GM23338 (cell line): ENCODE results near the gene SMTNL2. TPM values are rescaled to one million over a fixed set of nuclear protein-coding genes. Genes with fewer than 3 reads are reported as not detected.

Source experiments
- ATAC-seq: fragments of 200-7000 bp; cut with Tn5 transposase; 3 replicates; pipeline ENCODE4 v1.9.1; 2020
- DNase-seq: peaks from one replicate; pipeline ENCODE4 v3.0.0-alpha.2; 2015; ENCODE audit warnings: low spot score
- H2AFZ ChIP-seq: fragments of 200-600 bp; sonication (generic); 2 replicates; pipeline ENCODE4 v1.8.0; 2016; ENCODE audit warnings: antibody characterized with exemption, mild to moderate bottlenecking, moderate library complexity
- H3F3A ChIP-seq: fragments of 200-600 bp; sonication (generic); replicated peaks from 2 replicates; pipeline ENCODE4 v1.8.0; 2017; ENCODE audit warnings: antibody characterized with exemption, mixed run types, low read depth
- H3K27ac ChIP-seq: fragments of 200-600 bp; sonication (generic); 2 replicates; pipeline ENCODE4 v1.6.1; 2016; ENCODE audit warnings: low read depth
- H3K27me3 ChIP-seq: fragments of 200-600 bp; sonication (generic); 2 replicates; pipeline ENCODE4 v1.8.0; 2016; ENCODE audit warnings: mild to moderate bottlenecking, mixed run types, moderate library complexity; ENCODE audit not compliant: insufficient read depth
- H3K36me3 ChIP-seq: fragments of 200-600 bp; sonication (generic); 2 replicates; pipeline ENCODE4 v1.8.0; 2016; ENCODE audit warnings: mild to moderate bottlenecking; ENCODE audit not compliant: insufficient read depth
- H3K4me1 ChIP-seq: fragments of 200-600 bp; sonication (generic); 2 replicates; pipeline ENCODE4 v1.8.0; 2016; ENCODE audit warnings: mild to moderate bottlenecking, moderate library complexity; ENCODE audit not compliant: insufficient read depth
- H3K4me2 ChIP-seq: fragments of 200-600 bp; sonication (generic); 2 replicates; pipeline ENCODE4 v1.7.1; 2017; ENCODE audit warnings: mixed run types
- H3K4me3 ChIP-seq: fragments of 200-600 bp; sonication (generic); 2 replicates; pipeline ENCODE4 v1.6.1; 2016; ENCODE audit warnings: mixed run types
- H3K79me2 ChIP-seq: fragments of 200-600 bp; sonication (generic); replicated peaks from 2 replicates; pipeline ENCODE4 v1.8.0; 2017; ENCODE audit warnings: mild to moderate bottlenecking; ENCODE audit not compliant: insufficient read depth
- H3K9me2 ChIP-seq: fragments of 200-600 bp; sonication (generic); 2 replicates; pipeline ENCODE4 v1.8.0; 2017; ENCODE audit not compliant: insufficient read depth
- H4K20me1 ChIP-seq: fragments of 200-600 bp; sonication (generic); replicated peaks from 2 replicates; pipeline ENCODE4 v1.8.0; 2017; ENCODE audit warnings: mild to moderate bottlenecking; ENCODE audit not compliant: insufficient read depth
- H3K27ac Mint-ChIP-seq: 2 replicates; pipeline ENCODE4 v1.8.0; 2020; ENCODE audit warnings: inconsistent platforms, mild to moderate bottlenecking, moderate library complexity, mixed read lengths
- H3K27me3 Mint-ChIP-seq: 3 replicates; pipeline ENCODE4 v1.8.0; 2022; ENCODE audit warnings: low read depth, mild to moderate bottlenecking, moderate library complexity, mixed read lengths, inconsistent platforms; ENCODE audit not compliant: insufficient read depth, poor library complexity
- H3K36me3 Mint-ChIP-seq: 3 replicates; pipeline ENCODE4 v1.8.0; 2021; ENCODE audit warnings: low read depth, mild to moderate bottlenecking, inconsistent platforms, moderate library complexity, mixed read lengths
- H3K4me1 Mint-ChIP-seq: 3 replicates; pipeline ENCODE4 v1.8.0; 2020; ENCODE audit warnings: mild to moderate bottlenecking, inconsistent platforms, mixed read lengths
- H3K4me3 Mint-ChIP-seq: 3 replicates; pipeline ENCODE4 v1.8.0; 2021; ENCODE audit warnings: moderate library complexity, mild to moderate bottlenecking, inconsistent platforms, mixed read lengths
- H3K9me3 Mint-ChIP-seq: 3 replicates; pipeline ENCODE4 v1.8.0; 2020; ENCODE audit warnings: moderate library complexity, mild to moderate bottlenecking, inconsistent platforms, mixed read lengths
- CREB1 ChIP-seq: fragments of 250-450 bp; sonication (Bioruptor Pico); IDR thresholded peaks from 2 replicates; pipeline ENCODE4 v1.5.0; 2020; ENCODE audit warnings: low read depth, mild to moderate bottlenecking, moderate library complexity
- CTCF ChIP-seq, 2 experiments: fragments of 200-600 bp in 1 of 2; sonication (generic) in 1 of 2; conservative IDR thresholded peaks; 2 replicates each; pipeline versions ENCODE4 v1.5.1 to v1.6.1; 2016 to 2017; ENCODE audit warnings: antibody characterized with exemption in 2 of 2, low read depth in 2 of 2, mild to moderate bottlenecking in 2 of 2, moderate library complexity in 1 of 2
- ETS1 ChIP-seq: IDR thresholded peaks from 2 replicates; pipeline ENCODE4 v1.6.1; 2016; ENCODE audit warnings: antibody characterized with exemption
- EZH2 ChIP-seq: fragments of 200-600 bp; sonication (generic); IDR thresholded peaks from one replicate; pipeline ENCODE4 v1.8.0; 2017; ENCODE audit warnings: antibody characterized with exemption, mild to moderate bottlenecking, low read depth; ENCODE audit not compliant: unreplicated experiment
- EZH2phosphoT487 ChIP-seq: fragments of 200-600 bp; sonication (generic); IDR thresholded peaks from one replicate; pipeline ENCODE4 v1.8.1; 2018; ENCODE audit warnings: antibody characterized with exemption; ENCODE audit not compliant: unreplicated experiment
- NANOG ChIP-seq: IDR thresholded peaks from 2 replicates; pipeline ENCODE4 v1.6.1; 2016; ENCODE audit warnings: antibody characterized with exemption, borderline replicate concordance
- POLR2AphosphoS5 ChIP-seq: IDR thresholded peaks from 2 replicates; pipeline ENCODE4 v1.6.1; 2016; ENCODE audit warnings: antibody characterized with exemption, low read depth
- ZNF114 ChIP-seq: fragments of 250-450 bp; sonication (Bioruptor Pico); IDR thresholded peaks from 2 replicates; pipeline ENCODE4 v1.5.0; 2020; ENCODE audit warnings: mild to moderate bottlenecking, moderate library complexity
- ZNF462 ChIP-seq: fragments of 250-450 bp; sonication (Bioruptor Pico); IDR thresholded peaks from 2 replicates; pipeline ENCODE4 v1.5.0; 2020; ENCODE audit warnings: mild to moderate bottlenecking, moderate library complexity
- polyA plus RNA-seq: library from polyadenylated mRNA; unstranded; fragments of >200 nt; fragmentation: Nextera tagmentation; extraction: Ambion mirVana; gene quantifications from 2 replicates; pipeline ENCODE4 v1.2.1, GENCODE V29; 2016
- total RNA-seq: library from RNA; depleted of rRNA; stranded (reverse); fragments of >200 nt; shearing (Covaris generic); gene quantifications from 2 replicates; pipeline ENCODE4 v1.2.3, GENCODE V29; 2014

The SMTNL2 gene
- total and polyA plus RNA-seq, 2 experiments from 2014 or later: 1.3 to 4.3 TPM

- no peaks in the 10 kb centered on the region for H3K9me3 Mint-ChIP-seq
- no peak overlapping the region for H3K4me3 Mint-ChIP-seq
- Histone ChIP-seq H2AFZ (no peak overlapping the region), H3K79me2 (no peaks in the 10 kb centered on the region), H3K4me3 (no peak overlapping the region), H3K27ac (no peak overlapping the region), H3K4me1 (peaks cover 5% of the 10 kb centered on the region; the same call in 1 of the 2 replicates), H3K9me2 (no peaks in the 10 kb centered on the region), H4K20me1 (no peaks in the 10 kb centered on the region), H3K4me2 (no peak overlapping the region), H3F3A (no peaks in the 10 kb centered on the region), H3K36me3 (no peaks in the 10 kb centered on the region), H3K27me3 (peaks cover 5% of the 10 kb centered on the region)
- no peak overlapping the region for H3K27ac Mint-ChIP-seq
- ATAC-seq: no peak
- peaks cover 24% of the 10 kb centered on the region for H3K27me3 Mint-ChIP-seq
- H3K36me3 Mint-ChIP-seq: no peaks in the 10 kb centered on the region
- TF ChIP-seq EZH2 (no peak), CREB1 (CRISPR knock-in tag) (no peak), POLR2AphosphoS5 (no peak), ZNF114 (CRISPR knock-in tag) (no peak), EZH2phosphoT487 (no peak), ETS1 (no peak), NANOG (no peak), ZNF462 (CRISPR knock-in tag) (no peak), CTCF (conservative IDR thresholded peaks at IDR 0.05; ENCODE audit: low read depth in 2 of 2) (no peak)
- no peak for DNase-seq
- H3K4me1 Mint-ChIP-seq: peaks cover 14% of the 10 kb centered on the region
Observed at GRCh38 chr17:4590981-4591453, 6.7 kb downstream of the SMTNL2 start.
